Spleen (tissue), 11 donors: ENCODE measurements around the gene FREM2. TPM values are rescaled to one million over a fixed set of nuclear protein-coding genes. Genes with fewer than 3 reads are reported as not detected.

Experiments
- DNase-seq: peaks from one replicate; pipeline ENCODE4 v3.0.0-alpha.2; 2020
- H3K27ac ChIP-seq, 8 donors: fragments of 200-600 bp; sonication (generic) in 7 of 8; 1 replicate in 4 of 8; 2 replicates in 4 of 8; pipeline versions ENCODE4 v1.5.0 to v1.8.0; 2016 to 2021; ENCODE audit warnings: inconsistent platforms in 4 of 8, mild to moderate bottlenecking in 4 of 8, moderate library complexity in 1 of 8
- H3K27me3 ChIP-seq, 7 donors: fragments of 200-600 bp; sonication (generic) in 6 of 7; replicated peaks in 1 of 7; 1 replicate in 4 of 7; 2 replicates in 3 of 7; pipeline versions ENCODE4 v1.5.0 to v1.8.0; 2016 to 2021; ENCODE audit warnings: inconsistent platforms in 3 of 7, mild to moderate bottlenecking in 1 of 7
- H3K36me3 ChIP-seq, 6 donors: fragments of 200-600 bp; sonication (generic) in 5 of 6; 1 replicate in 4 of 6; 2 replicates in 2 of 6; pipeline versions ENCODE4 v1.5.0 to v1.8.0; 2016 to 2021; ENCODE audit warnings: inconsistent platforms in 2 of 6
- H3K4me1 ChIP-seq, 6 donors: fragments of 200-600 bp; sonication (generic) in 5 of 6; 1 replicate in 3 of 6; 2 replicates in 3 of 6; pipeline versions ENCODE4 v1.5.0 to v1.8.0; 2016 to 2021; ENCODE audit warnings: inconsistent platforms in 3 of 6
- H3K4me3 ChIP-seq, 8 donors: fragments of 200-600 bp; sonication (generic) in 7 of 8; 1 replicate in 4 of 8; 2 replicates in 4 of 8; pipeline versions ENCODE4 v1.5.0 to v1.8.0; 2016 to 2021; ENCODE audit warnings: inconsistent platforms in 4 of 8, mild to moderate bottlenecking in 4 of 8, moderate library complexity in 2 of 8
- H3K9me3 ChIP-seq, 8 donors: fragments of 200-600 bp; sonication (generic) in 7 of 8; 1 replicate in 4 of 8; 2 replicates in 4 of 8; pipeline versions ENCODE4 v1.5.0 to v1.8.0; 2016 to 2021; ENCODE audit warnings: inconsistent platforms in 4 of 8
- CTCF ChIP-seq, 11 experiments: fragments of 200-600 bp in 7 of 11; fragments of 450-650 bp in 4 of 11; sonication (generic) in 4 of 11; IDR thresholded peaks in 8 of 11; conservative IDR thresholded peaks in 3 of 11; 1 replicate in 7 of 11; 2 replicates in 4 of 11; pipeline versions ENCODE4 v1.4.0 to v1.8.0; 2016 to 2021; ENCODE audit warnings: antibody characterized with exemption in 11 of 11, inconsistent platforms in 4 of 11, mild to moderate bottlenecking in 1 of 11
- POLR2A ChIP-seq, 3 donors: fragments of 450-650 bp; IDR thresholded peaks; one replicate each; pipeline ENCODE4 v1.5.1; 2017; ENCODE audit warnings: antibody characterized with exemption in 3 of 3, mild to moderate bottlenecking in 1 of 3
- POLR2AphosphoS5 ChIP-seq, 3 donors: sonication (generic); formaldehyde crosslinking; IDR thresholded peaks; one replicate each; pipeline ENCODE4 v1.5.1; 2017; ENCODE audit warnings: antibody characterized with exemption in 3 of 3
- WGBS, 5 donors: extraction: QIAGEN DNeasy Blood & Tissue Kit in 3 of 5; methylation state at CpG; one replicate each; pipeline versions ENCODE4 v1.1.5 to v1.1.7; 2013 to 2018; 5-methylcytosine and 5-hydroxymethylcytosine counted together
- intact Hi-C: fragments of 100-400 bp; cut with DNase I; formaldehyde crosslinking; loops from one replicate; pipeline ENCODE4 v1.15.0; 2023; ENCODE audit warnings: low total_unique reads
- polyA plus RNA-seq, 3 donors: library from polyadenylated mRNA; stranded (reverse); fragments of 200-250 nt; gene quantifications; one replicate each; pipeline ENCODE4 v1.2.1, GENCODE V29; 2013
- total RNA-seq, 7 donors: library from RNA; depleted of rRNA in 3 of 7; stranded (reverse); fragments of >200 nt in 3 of 7; fragmentation: NEBNext Ultra II Directional in 4 of 7; extraction: Animal tissue kit (Norgen Biotek cat#: 25700) in 4 of 7; gene quantifications; one replicate each; pipeline versions ENCODE4 v1.1.0 to v1.2.1, GENCODE V29; 2016 to 2021
- donor health status: healthy with polysubstance abuse.
- donor health status: DM: no; HTN: no; CAD: no; lungs with moderate emphysema.
- donor health status: DM: no; HTN: no; CAD: no.
- donor health status: Bipolar disorder and iron deficiency.
- donor health status: healthy.
- donor health status: DM: no; HTN: no; CAD: no.
- donor health status: DM: yes; HTN: yes; CAD: no.

The FREM2 gene
- total and polyA plus RNA-seq, 10 donors = 0.03 to 0.93 (median 0.21) TPM; not detected in 2

- Histone ChIP-seq H3K9me3 (peaks cover 0 to 9% (median 0%) of the 10 kb centered on the region in 8 donors), H3K4me3 (no peak overlapping the region), H3K27me3 (no peaks in the 10 kb centered on the region), H3K36me3 (no peaks in the 10 kb centered on the region), H3K4me1 (no peaks in the 10 kb centered on the region), H3K27ac (no peak overlapping the region)
- intact Hi-C loops = no loop called here
- no peak for DNase-seq
- TF ChIP-seq CTCF (IDR thresholded peaks at IDR 0.05 in 8 of 11, conservative IDR thresholded peaks at IDR 0.05 in 3 of 11) = no peak
- no peak for TF ChIP-seq POLR2A (IDR thresholded peaks at IDR 0.05)
- TF ChIP-seq POLR2AphosphoS5 (IDR thresholded peaks at IDR 0.05) = no peak
- WGBS, 5 donors = 75 to 88% (median 78%) methylated on average over 6 of the region's 6 CpGs
Observed at GRCh38 chr13:38777347-38778119, 90.7 kb downstream of the FREM2 start.

GRCh38 chr13:38781539-38781938, 94.7 kb downstream of the FREM2 start:
- Histone ChIP-seq H3K4me1 (no peaks in the 10 kb centered on the region), H3K9me3 (peaks cover 0 to 9% (median 0%) of the 10 kb centered on the region in 8 donors), H3K4me3 (no peak overlapping the region), H3K27me3 (no peaks in the 10 kb centered on the region), H3K27ac (no peak overlapping the region), H3K36me3 (no peaks in the 10 kb centered on the region)
- intact Hi-C loops = no loop called here
- no peak for TF ChIP-seq POLR2AphosphoS5 (IDR thresholded peaks at IDR 0.05)
- no peak for TF ChIP-seq CTCF (IDR thresholded peaks at IDR 0.05 in 8 of 11, conservative IDR thresholded peaks at IDR 0.05 in 3 of 11)
- no peak for TF ChIP-seq POLR2A (IDR thresholded peaks at IDR 0.05)
- no peak for DNase-seq
- 79 to 89% (median 81%) methylated on average over 3 of the region's 3 CpGs for WGBS, 5 donors

GRCh38 chr13:38784036-38784880, 97.4 kb downstream of the FREM2 start:
- intact Hi-C loops = no loop called here
- 84 to 89% (median 85%) methylated on average over 15 of the region's 15 CpGs for WGBS, 5 donors
- no peak overlapping the region for H3K27ac ChIP-seq
- no peaks in the 10 kb centered on the region for H3K4me1 ChIP-seq
- TF ChIP-seq CTCF (IDR thresholded peaks at IDR 0.05 in 8 of 11, conservative IDR thresholded peaks at IDR 0.05 in 3 of 11) (no peak), POLR2AphosphoS5 (IDR thresholded peaks at IDR 0.05) (no peak), POLR2A (IDR thresholded peaks at IDR 0.05) (no peak)
- H3K9me3 ChIP-seq = no peaks in the 10 kb centered on the region
- H3K36me3 ChIP-seq = no peaks in the 10 kb centered on the region
- H3K4me3 ChIP-seq = no peak overlapping the region
- no peaks in the 10 kb centered on the region for H3K27me3 ChIP-seq
- no peak for DNase-seq

- no peaks in the 10 kb centered on the region for H3K27me3 ChIP-seq
- no peak for DNase-seq
- H3K9me3 ChIP-seq = no peaks in the 10 kb centered on the region
- H3K4me3 ChIP-seq = no peak overlapping the region
- 75 to 96% (median 84%) methylated on average over 2 of the region's 2 CpGs for WGBS, 5 donors
- no peaks in the 10 kb centered on the region for H3K36me3 ChIP-seq
- no peak overlapping the region for H3K27ac ChIP-seq
- no peaks in the 10 kb centered on the region for H3K4me1 ChIP-seq
- intact Hi-C loops = no loop called here
- no peak for TF ChIP-seq POLR2AphosphoS5 (IDR thresholded peaks at IDR 0.05)
- no peak for TF ChIP-seq POLR2A (IDR thresholded peaks at IDR 0.05)
- TF ChIP-seq CTCF (IDR thresholded peaks at IDR 0.05 in 8 of 11, conservative IDR thresholded peaks at IDR 0.05 in 3 of 11) = no peak
Observed at GRCh38 chr13:38785042-38785441, 98.2 kb downstream of the FREM2 start.
